Colonic mucosa (tissue), 4 donors: Measurements from ENCODE around the gene CMTM7. TPM values are rescaled to one million over a fixed set of nuclear protein-coding genes. Genes with fewer than 3 reads are reported as not detected.

Experiments
- DNase-seq: peaks from one replicate; pipeline ENCODE4 v3.0.0-alpha.2; 2020
- H3K27ac ChIP-seq: fragments of 200-600 bp; one replicate; pipeline ENCODE4 v1.8.0; 2021
- H3K27me3 ChIP-seq: fragments of 200-600 bp; one replicate; pipeline ENCODE4 v1.8.0; 2021
- H3K36me3 ChIP-seq: fragments of 200-600 bp; one replicate; pipeline ENCODE4 v1.8.0; 2021
- H3K4me1 ChIP-seq: fragments of 200-600 bp; one replicate; pipeline ENCODE4 v1.8.0; 2021; ENCODE audit warnings: mild to moderate bottlenecking
- H3K4me3 ChIP-seq: fragments of 200-600 bp; one replicate; pipeline ENCODE4 v1.8.0; 2021
- H3K9ac ChIP-seq, 2 donors: one replicate each; pipeline ENCODE4 v1.7.0; 2013; ENCODE audit warnings: control low read depth in 2 of 2, low read depth in 2 of 2, low read length in 2 of 2
- H3K9me3 ChIP-seq: fragments of 200-600 bp; one replicate; pipeline ENCODE4 v1.8.0; 2021
- CTCF ChIP-seq: fragments of 200-600 bp; IDR thresholded peaks from one replicate; pipeline ENCODE4 v1.8.0; 2022; ENCODE audit warnings: antibody characterized with exemption, mild to moderate bottlenecking
- intact Hi-C: fragments of 100-400 bp; cut with DNase I; formaldehyde crosslinking; loops from one replicate; pipeline ENCODE4 v1.14.1; 2022
- total RNA-seq, 2 donors: library from RNA; stranded (reverse); fragmentation: NEBNext Ultra II Directional in 1 of 2; extraction: Animal tissue kit (Norgen Biotek cat#: 25700) in 1 of 2; gene quantifications; one replicate each; pipeline ENCODE4 v1.2.1, GENCODE V29; 2021
- donor health status: healthy.
- donor health status: DM: no; HTN: no; CAD: no.
- donor health status: DM: no; HTN: no; CAD: no.

The CMTM7 gene
- total RNA-seq, 2 donors from 2014 or later = 5.8 to 5.9 TPM

- no peak overlapping the region for H3K4me3 ChIP-seq
- H3K36me3 ChIP-seq = no peaks in the 10 kb centered on the region
- no peaks in the 10 kb centered on the region for H3K27me3 ChIP-seq
- no peak overlapping the region for H3K27ac ChIP-seq
- no peak for TF ChIP-seq CTCF
- H3K9me3 ChIP-seq = no peaks in the 10 kb centered on the region
- H3K9ac ChIP-seq = no peak overlapping the region
- H3K4me1 ChIP-seq = no peaks in the 10 kb centered on the region
- no peak for DNase-seq
- intact Hi-C loops = no loop called here
Measured at GRCh38 chr3:32367442-32367841, 24.2 kb upstream of the CMTM7 start.

- intact Hi-C loops = no loop called here
- Histone ChIP-seq H3K27me3 (no peaks in the 10 kb centered on the region), H3K36me3 (no peaks in the 10 kb centered on the region), H3K9ac (no peak overlapping the region), H3K27ac (no peak overlapping the region), H3K4me3 (no peak overlapping the region), H3K9me3 (no peaks in the 10 kb centered on the region), H3K4me1 (no peaks in the 10 kb centered on the region)
- no peak for DNase-seq
- no peak for TF ChIP-seq CTCF
Measured at GRCh38 chr3:32371461-32372212, 20.0 kb upstream of the CMTM7 start.

GRCh38 chr3:32372213-32372490 is 19.5 kb upstream of the CMTM7 start:
- intact Hi-C loops = no loop called here
- no peak overlapping the region for H3K27ac ChIP-seq

GRCh38 chr3:32373276-32373675 is 18.4 kb upstream of the CMTM7 start:
- intact Hi-C loops = no loop called here
- Histone ChIP-seq H3K9me3 (no peaks in the 10 kb centered on the region), H3K27ac (no peak overlapping the region), H3K27me3 (no peaks in the 10 kb centered on the region), H3K36me3 (no peaks in the 10 kb centered on the region), H3K9ac (no peak overlapping the region), H3K4me3 (no peak overlapping the region), H3K4me1 (no peaks in the 10 kb centered on the region)
- no peak for DNase-seq
- no peak for TF ChIP-seq CTCF

More at GRCh38 chr3:32372213-32372490, 19.5 kb upstream of the CMTM7 start:
- Histone ChIP-seq H3K4me1 (no peaks in the 10 kb centered on the region), H3K9me3 (no peaks in the 10 kb centered on the region), H3K36me3 (no peaks in the 10 kb centered on the region), H3K27me3 (no peaks in the 10 kb centered on the region), H3K4me3 (no peak overlapping the region), H3K9ac (no peak overlapping the region)
- TF ChIP-seq CTCF = no peak
- no peak for DNase-seq

- Histone ChIP-seq H3K4me3 (no peak overlapping the region), H3K4me1 (no peaks in the 10 kb centered on the region), H3K36me3 (no peaks in the 10 kb centered on the region), H3K9me3 (no peaks in the 10 kb centered on the region), H3K27ac (no peak overlapping the region), H3K27me3 (no peaks in the 10 kb centered on the region), H3K9ac (no peak overlapping the region)
- no peak for TF ChIP-seq CTCF
- no peak for DNase-seq
- intact Hi-C loops = loop anchor here (2.0 kb wide), 1 partner anchor 95 kb away; no protein-coding TSS in a partner anchor
Measured at GRCh38 chr3:32373844-32374243, 17.8 kb upstream of the CMTM7 start.
